ENCODE data around the gene HTR3D. TPM values are rescaled to one million over a fixed set of nuclear protein-coding genes. Genes with fewer than 3 reads are reported as not detected.
"Not testable (repeated sequence)": the region's sequence is repeated elsewhere in the genome, so short reads cannot be mapped to it uniquely, and the experiment has no call there.

Gene HTR3D
- total RNA-seq, 1 donor from 2014 or later = not detected

DNA sequence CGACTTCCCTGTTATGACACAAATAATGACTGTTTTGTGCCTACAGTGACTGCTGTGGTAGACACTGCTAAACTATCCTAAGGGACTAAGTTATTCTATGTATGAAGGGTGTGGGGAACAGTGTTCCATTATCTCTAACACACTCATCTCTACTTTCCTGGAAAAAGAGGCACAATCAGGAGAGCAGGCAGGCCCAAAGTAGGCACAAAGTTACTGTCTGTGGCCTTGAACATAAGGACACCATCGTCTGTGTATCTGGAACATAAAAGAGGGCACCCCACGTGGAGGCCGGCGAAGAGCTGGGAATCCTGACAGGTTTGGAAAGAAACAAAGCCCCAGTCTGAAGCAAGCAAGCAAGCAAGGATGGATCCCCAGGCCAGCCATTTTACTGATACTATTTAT lies 15.4 kb upstream of the HTR3D start:
- no peak for DNase-seq (ENCODE audit: low read depth, low spot score)

DNA sequence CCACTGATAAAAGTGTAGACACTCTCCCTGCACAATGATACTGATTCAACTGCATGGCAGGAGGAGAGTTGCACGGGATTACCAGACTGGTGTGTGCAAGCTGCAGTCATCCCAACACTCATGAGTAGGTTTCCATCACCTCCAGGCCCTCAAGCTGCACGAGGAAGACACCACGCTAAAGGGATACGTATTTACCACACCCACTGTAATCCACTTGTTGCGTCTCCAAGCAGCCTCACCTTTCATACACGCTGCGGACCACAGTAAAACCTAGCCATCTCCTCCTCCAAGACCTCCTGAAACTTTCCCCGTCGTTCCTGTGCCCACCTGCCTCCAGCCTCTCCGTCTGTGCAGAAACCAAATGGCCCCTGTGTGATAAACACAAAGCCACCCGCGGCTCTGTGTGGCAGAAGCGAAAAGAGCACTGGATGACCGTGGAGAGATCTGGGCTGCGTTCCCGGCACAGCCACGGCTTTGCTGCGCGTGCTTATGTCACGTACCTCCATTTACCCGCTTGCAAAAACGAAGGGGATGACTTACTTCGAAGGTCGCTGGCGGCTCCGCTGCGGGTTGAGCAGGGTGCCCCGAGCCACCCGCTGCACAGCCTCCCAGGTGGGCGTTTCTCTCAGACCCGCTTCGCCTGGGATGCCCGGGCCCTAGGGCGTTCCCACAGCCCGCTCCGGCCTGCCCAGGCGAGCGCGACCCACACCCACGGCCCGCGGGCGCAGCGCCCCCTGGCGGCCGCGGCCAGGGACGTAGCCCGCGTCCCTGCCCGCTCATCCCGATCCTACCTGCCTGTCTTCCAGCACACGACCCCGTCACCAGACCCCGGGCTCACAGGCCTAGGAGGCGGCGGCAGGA lies 14.5 kb upstream of the HTR3D start:
- no peak for DNase-seq (ENCODE audit: low read depth, low spot score)

DNA sequence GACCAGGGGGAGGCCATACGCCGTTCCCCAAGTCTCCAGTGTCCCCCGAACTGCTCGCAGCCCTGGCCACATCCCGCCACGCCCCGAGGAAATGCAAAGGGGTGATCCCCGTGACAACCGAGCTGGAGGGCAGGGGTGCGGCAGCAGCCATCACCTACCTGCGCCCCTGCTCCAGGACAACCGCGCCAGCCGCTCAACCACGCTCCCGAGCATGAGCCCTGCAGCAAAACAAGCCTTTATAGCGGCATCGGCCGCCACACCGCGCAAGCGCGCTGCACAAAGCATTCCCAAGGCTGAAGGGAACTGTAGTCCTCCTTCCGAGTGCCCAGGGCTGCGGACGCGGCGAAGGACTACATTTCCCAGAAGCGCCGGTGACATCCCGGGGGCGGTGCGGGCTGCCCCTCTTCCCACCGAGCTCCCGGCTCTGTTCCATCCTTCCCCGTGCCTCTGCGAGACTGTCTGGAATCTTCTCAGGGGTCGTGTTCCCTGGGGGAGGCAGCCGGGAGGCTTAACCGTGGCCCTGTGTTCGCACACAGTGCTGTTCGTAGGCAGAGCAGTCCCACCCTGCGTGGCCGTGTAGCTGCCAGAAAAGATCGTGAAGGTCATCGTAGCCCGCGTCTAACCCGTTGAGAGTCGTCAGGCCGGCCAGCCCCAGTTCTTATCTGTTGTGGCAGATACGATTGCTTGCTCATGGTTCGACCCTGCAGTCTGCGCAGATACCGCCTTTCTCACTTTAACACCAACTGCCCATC lies 13.7 kb upstream of the HTR3D start, which contains the start of gene ABCC5:
Gene ABCC5, minus strand, starts transcription at position 213 of the 752 bp plus-strand sequence. CDS start 3,492 bp downstream, outside the sequence.
- DNase-seq (ENCODE audit: low read depth, low spot score) = peak; percentile 81

- no peak for DNase-seq (ENCODE audit: low read depth, low spot score)
Measured at GRCh38 chr3:184018424-184018973, 13.0 kb upstream of the HTR3D start.

- DNase-seq (ENCODE audit: low read depth, low spot score) = no peak
Measured at GRCh38 chr3:184022323-184022722, 9.2 kb upstream of the HTR3D start.

GRCh38 chr3:184025256-184025655 lies 6.3 kb upstream of the HTR3D start:
- DNase-seq (ENCODE audit: low read depth, low spot score) = not testable (repeated sequence)

DNA sequence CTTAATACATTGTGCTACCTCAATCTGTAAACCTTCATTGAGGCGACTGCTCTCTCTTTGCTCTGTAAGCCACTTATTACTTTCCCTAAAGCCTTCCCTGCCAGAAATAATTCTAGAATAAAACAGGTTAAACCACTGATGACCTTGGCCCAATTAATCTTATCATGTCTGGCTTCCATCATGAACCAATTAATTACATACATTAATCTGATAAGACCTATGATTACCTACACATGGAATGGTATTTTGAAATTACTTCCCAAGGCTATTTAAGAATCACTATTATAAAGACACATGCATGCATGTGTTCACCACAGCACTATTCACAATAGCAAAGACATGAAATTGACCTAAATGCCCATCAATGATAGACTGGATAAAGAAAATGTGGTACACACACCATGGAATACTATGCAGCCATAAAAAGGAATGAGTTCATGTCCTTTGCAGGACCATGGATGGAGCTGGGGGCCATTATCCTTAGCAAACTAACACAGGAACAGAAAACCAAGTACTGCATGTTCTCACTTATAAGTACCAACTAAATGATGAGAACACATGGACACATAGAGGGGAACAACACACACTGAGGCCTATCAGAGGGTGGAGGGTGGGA lies 3.2 kb upstream of the HTR3D start:
- not testable (repeated sequence) for DNase-seq (ENCODE audit: low read depth, low spot score)

DNA sequence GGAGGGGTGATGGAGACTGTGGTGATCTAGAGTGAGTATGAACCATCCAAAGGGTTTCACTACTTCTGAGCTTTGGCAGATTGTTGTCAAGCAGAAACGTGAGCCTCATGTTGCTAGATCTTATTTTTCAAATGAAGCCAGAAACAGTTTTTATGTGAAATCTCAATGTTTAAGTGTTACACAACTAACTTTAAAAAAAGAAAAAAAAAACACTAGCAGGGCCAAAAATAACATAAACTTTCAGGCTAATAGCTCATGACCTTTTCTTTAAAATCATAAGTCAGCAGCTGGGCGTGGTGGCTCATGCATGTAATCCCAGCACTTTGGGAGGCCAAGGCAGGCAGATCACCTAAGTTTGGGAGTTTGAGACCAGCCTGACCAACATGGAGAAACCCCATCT lies 2.1 kb upstream of the HTR3D start:
- no peak for DNase-seq (ENCODE audit: low read depth, low spot score)

DNA sequence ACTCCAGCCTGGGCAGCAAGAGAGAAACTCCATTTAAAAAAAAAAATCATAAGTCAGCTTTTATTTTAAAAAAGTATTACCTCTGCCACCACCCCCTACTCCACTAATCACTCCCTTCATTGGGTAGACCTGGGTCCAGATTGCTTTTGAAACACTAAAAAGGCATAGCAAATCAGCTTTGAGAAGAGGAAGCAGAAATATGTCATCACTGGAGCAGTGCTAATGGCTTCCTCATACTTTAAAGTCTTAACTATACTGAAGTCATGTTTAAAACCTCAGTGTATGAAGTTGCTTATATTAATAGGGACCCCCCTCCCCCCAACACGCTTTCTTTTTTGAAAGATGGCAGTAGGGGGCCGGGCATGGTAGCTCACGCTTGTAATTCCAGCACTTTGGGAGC lies 1.0 kb upstream of the HTR3D start:
- no peak for DNase-seq (ENCODE audit: low read depth, low spot score)

- no peak for DNase-seq (ENCODE audit: low read depth, low spot score)
Measured at GRCh38 chr3:184037816-184038215, 6.3 kb downstream of the HTR3D start.

DNA sequence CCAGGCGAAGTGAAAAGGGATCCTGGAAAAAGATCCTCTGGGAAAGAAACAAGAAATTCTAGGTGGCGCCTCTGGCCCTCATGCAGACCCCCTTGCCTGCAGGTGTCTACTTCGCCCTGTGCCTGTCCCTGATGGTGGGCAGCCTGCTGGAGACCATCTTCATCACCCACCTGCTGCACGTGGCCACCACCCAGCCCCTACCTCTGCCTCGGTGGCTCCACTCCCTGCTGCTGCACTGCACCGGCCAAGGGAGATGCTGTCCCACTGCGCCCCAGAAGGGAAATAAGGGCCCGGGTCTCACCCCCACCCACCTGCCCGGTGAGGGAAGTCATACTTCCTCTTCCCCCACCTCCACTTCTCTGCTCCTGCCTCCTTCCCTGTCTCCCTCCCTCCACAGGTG lies 6.8 kb downstream of the HTR3D start:
- not testable (repeated sequence) for DNase-seq (ENCODE audit: low read depth, low spot score)

- no peak for DNase-seq (ENCODE audit: low read depth, low spot score)
Measured at GRCh38 chr3:184039414-184039813, 7.9 kb downstream of the HTR3D start.

- no peak for DNase-seq (ENCODE audit: low read depth, low spot score)
Measured at GRCh38 chr3:184040010-184040409, 8.5 kb downstream of the HTR3D start.

DNA sequence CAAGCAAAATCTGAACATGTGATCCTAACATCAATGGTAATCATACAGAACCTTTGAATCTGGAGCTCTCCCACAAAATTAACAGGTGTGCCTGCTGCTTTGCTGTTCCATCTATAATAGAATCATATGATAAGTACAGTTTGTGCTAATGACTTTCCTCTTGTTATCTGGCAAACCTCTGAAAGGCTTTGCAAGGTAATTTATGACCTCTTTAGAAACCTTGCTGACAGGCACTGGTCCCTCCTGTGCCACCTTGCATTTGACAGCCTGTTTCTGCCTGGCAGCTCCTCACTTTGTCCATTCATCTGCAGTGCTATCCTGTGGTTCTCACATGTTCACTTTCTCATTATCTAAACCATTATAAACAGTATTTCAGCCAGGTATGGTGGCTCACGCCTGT lies 11.1 kb downstream of the HTR3D start:
- no peak for DNase-seq (ENCODE audit: low read depth, low spot score)

DNA sequence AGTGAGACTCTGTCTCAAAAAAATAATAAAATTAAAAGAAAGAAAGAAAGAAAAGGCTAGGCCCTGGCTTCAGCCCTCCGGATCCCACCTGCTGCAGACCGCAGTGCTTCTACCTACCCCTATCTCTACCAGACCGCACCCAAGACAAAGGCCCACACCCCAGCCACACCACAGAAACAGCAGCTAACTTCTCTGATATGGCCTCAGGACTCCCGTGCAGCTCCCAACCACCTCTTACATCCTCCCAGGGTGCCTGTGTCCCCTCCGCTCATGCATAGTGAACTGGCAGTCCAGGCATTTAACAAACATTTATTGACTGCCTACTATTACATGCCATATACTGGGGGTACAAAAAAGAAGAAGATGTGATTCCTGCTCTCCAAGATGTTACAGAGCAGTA lies 14.5 kb downstream of the HTR3D start:
- DNase-seq (ENCODE audit: low read depth, low spot score) = no peak

DNA sequence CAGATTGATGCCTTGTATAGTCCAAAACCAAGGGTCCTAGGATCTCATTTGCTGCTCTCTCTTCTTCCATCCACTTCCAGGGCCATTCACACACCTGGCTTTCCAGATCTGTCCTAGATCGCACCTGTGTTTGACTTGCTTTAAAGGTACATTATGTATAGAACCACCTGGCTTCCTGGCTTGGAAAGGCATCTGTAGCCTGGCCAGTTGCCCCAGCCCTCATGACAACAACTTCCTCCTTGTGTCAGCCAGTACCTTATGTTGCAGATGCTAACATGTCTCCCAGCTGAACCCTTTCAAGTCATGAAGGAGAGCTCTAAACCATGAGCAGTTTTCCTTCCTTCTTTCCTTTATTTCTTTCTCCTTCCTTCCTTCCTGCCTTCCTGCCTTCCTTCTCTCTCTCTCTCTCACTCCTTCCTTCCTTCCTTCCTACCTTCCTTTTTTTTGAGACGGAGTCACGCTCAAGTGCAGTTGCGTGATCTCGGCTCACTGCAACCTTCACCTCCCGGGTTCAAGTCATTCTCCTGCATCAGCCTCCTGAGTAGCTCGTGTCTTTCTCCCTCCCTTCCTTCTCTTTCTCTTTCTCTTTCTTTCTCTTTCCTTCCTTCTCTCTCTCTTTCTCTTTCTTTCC lies 18.8 kb downstream of the HTR3D start:
- DNase-seq (ENCODE audit: low read depth, low spot score) = no peak

GRCh38 chr3:184052767-184053166 lies 21.2 kb downstream of the HTR3D start, which contains the start of gene HTR3C:
Gene HTR3C, plus strand, starts transcription at chr3:184053047. Its CDS starts 34 bp downstream, at chr3:184053081.
- no peak for DNase-seq (ENCODE audit: low read depth, low spot score)

GRCh38 chr3:184058029-184058428 lies 26.5 kb downstream of the HTR3D start:
- DNase-seq (ENCODE audit: low read depth, low spot score) = no peak

GRCh38 chr3:184059424-184059823 lies 27.9 kb downstream of the HTR3D start:
- DNase-seq (ENCODE audit: low read depth, low spot score) = no peak

DNA sequence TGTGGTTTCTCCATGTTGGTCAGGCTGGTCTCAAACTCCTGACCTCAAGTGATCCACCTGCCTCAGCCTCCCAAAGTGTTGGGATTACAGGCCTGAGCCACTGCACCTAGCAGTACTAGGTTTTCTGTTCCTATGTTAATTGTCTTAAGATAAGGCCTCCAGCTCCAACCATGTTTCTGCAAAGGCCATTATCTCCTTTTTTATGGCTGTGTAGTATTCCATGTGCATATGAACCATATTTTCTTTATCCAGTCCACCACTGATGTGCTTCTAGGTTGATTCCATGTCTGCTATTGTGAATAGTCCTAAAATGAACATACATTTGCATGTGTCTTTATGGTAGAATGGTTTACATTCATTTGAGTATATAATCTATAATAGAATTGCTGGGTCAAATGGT lies 31.1 kb downstream of the HTR3D start:
- no peak for DNase-seq (ENCODE audit: low read depth, low spot score)

GRCh38 chr3:184066211-184066610 lies 34.7 kb downstream of the HTR3D start:
- DNase-seq (ENCODE audit: low read depth, low spot score) = no peak
